K562 treated with DMSO at 1 percent for 24 hours (cell line): ENCODE measurements around the gene ZNF91. TPM values are rescaled to one million over a fixed set of nuclear protein-coding genes. Genes with fewer than 3 reads are reported as not detected.

Experiments used
- total RNA-seq: library from RNA; unstranded; fragments of 300-600 nt; gene quantifications from 2 replicates; pipeline ENCODE4 v1.2.3, GENCODE V29; 2022; ENCODE audit warnings: low read depth; ENCODE audit not compliant: insufficient read depth

ZNF91 gene
- total RNA-seq = 1.2 and 3.7 TPM in 2 replicates

GRCh38 chr19:23395041-23395721, at the start of gene ZNF91:
ZNF91 (minus strand) TSS chr19:23395471; CDS start chr19:23395354, 117 bp downstream.

Other genes with a start within 250 kb of the ZNF91 start
- 0.15 and 0.29 TPM in 2 replicates for gene ZNF724, start 145.1 kb downstream of the ZNF91 start, total RNA-seq